ENCODE measurements around the gene OR2T12.
"Not testable (repeated sequence)": the region's sequence is repeated elsewhere in the genome, so short reads cannot be mapped to it uniquely, and the experiment has no call there.

Gene OR2T12

GRCh38 chr1:248303324-248303723 is at the start of gene OR2T12:
Gene OR2T12, minus strand, starts transcription at chr1:248303424. Its CDS starts 7,846 bp downstream, at chr1:248295578.
- no peak for TF ChIP-seq CTCF (IDR thresholded peaks at IDR 0.05; ENCODE audit: insufficient read depth, missing control alignments)
- DNase-seq (ENCODE audit: insufficient read length, low spot score) (no peak), FAIRE-seq (no peak)

- DNase-seq (ENCODE audit: insufficient read length, low spot score) (no peak), FAIRE-seq (no peak)
- TF ChIP-seq CTCF (IDR thresholded peaks at IDR 0.05; ENCODE audit: insufficient read depth, missing control alignments) = no peak
Observed at GRCh38 chr1:248348475-248348874, 45.3 kb upstream of the OR2T12 start, which contains the start of gene OR14C36. Gene OR14C36, plus strand, starts transcription at chr1:248348775. Its CDS starts 0 bp downstream, at chr1:248348775.

GRCh38 chr1:248343451-248343850 is 40.2 kb upstream of the OR2T12 start:
- DNase-seq (ENCODE audit: insufficient read length, low spot score) = no peak
- no peak for TF ChIP-seq CTCF (IDR thresholded peaks at IDR 0.05; ENCODE audit: insufficient read depth, missing control alignments)
- no peak for FAIRE-seq

GRCh38 chr1:248324468-248324867 is 21.2 kb upstream of the OR2T12 start, which contains the start of gene OR2M7:
Gene OR2M7, minus strand, starts transcription at chr1:248324568. Its CDS starts 0 bp downstream, at chr1:248324568.
- TF ChIP-seq CTCF (IDR thresholded peaks at IDR 0.05; ENCODE audit: insufficient read depth, missing control alignments) = no peak
- DNase-seq (ENCODE audit: insufficient read length, low spot score) (no peak), FAIRE-seq (no peak)

GRCh38 chr1:248316796-248317195 is 13.6 kb upstream of the OR2T12 start:
- no peak for DNase-seq (ENCODE audit: insufficient read length, low spot score)
- no peak for FAIRE-seq
- TF ChIP-seq CTCF (IDR thresholded peaks at IDR 0.05; ENCODE audit: insufficient read depth, missing control alignments) = no peak

GRCh38 chr1:248306740-248307139 is 3.5 kb upstream of the OR2T12 start:
- FAIRE-seq = not testable (repeated sequence)

GRCh38 chr1:248306103-248306502 is 2.9 kb upstream of the OR2T12 start:
- TF ChIP-seq CTCF (IDR thresholded peaks at IDR 0.05; ENCODE audit: insufficient read depth, missing control alignments) = no peak
- DNase-seq (ENCODE audit: insufficient read length, low spot score) (no peak), FAIRE-seq (no peak)

More at GRCh38 chr1:248306740-248307139, 3.5 kb upstream of the OR2T12 start:
- not testable (repeated sequence) for DNase-seq (ENCODE audit: insufficient read length, low spot score)

- DNase-seq (ENCODE audit: insufficient read length, low spot score) = not testable (repeated sequence)
Observed at GRCh38 chr1:248305672-248306071, 2.4 kb upstream of the OR2T12 start.

More at GRCh38 chr1:248305672-248306071, 2.4 kb upstream of the OR2T12 start:
- FAIRE-seq = not testable (repeated sequence)

Measured in D721Med (cell line).